NT2/D1 (cell line): ENCODE data around the gene HIPK2.

Experiments used
- YY1 ChIP-seq: IDR thresholded peaks from 2 replicates; pipeline ENCODE4 v1.6.1; 2011; ENCODE audit not compliant: insufficient read length, insufficient read depth
- ZNF274 ChIP-seq: IDR thresholded peaks from 2 replicates; pipeline ENCODE4 v1.6.1; 2011; ENCODE audit warnings: mild to moderate bottlenecking, low read depth, low read length

GRCh38 chr7:139623518-139623917 is 154.3 kb downstream of the HIPK2 start:
- TF ChIP-seq YY1 (no peak), ZNF274 (no peak)
